Upper lobe of left lung (tissue), 6 donors: ENCODE results near the gene NBEA. TPM values are rescaled to one million over a fixed set of nuclear protein-coding genes. Genes with fewer than 3 reads are reported as not detected.

Experiments
- ATAC-seq, 2 donors: fragments of 200-7000 bp; cut with Tn5 transposase; one replicate each; pipeline ENCODE4 v1.9.1; 2022; ENCODE audit warnings: mild to moderate bottlenecking in 2 of 2, moderate library complexity in 2 of 2; ENCODE audit not compliant: low FRiP score in 2 of 2
- DNase-seq, 2 donors: peaks; one replicate each; pipeline ENCODE4 v3.0.0-alpha.2; 2019 to 2020
- H3K27ac ChIP-seq, 4 donors: fragments of 200-600 bp; sonication (generic); one replicate each; pipeline ENCODE4 v1.5.1; 2016 to 2019
- H3K27me3 ChIP-seq, 4 donors: fragments of 200-600 bp; sonication (generic); one replicate each; pipeline ENCODE4 v1.5.1; 2017 to 2019
- H3K36me3 ChIP-seq, 4 donors: fragments of 200-600 bp; sonication (generic); one replicate each; pipeline ENCODE4 v1.5.1; 2016 to 2019
- H3K4me1 ChIP-seq, 4 donors: fragments of 200-600 bp; sonication (generic); one replicate each; pipeline ENCODE4 v1.5.1; 2018 to 2019
- H3K4me3 ChIP-seq, 4 donors: fragments of 200-600 bp; sonication (generic); one replicate each; pipeline ENCODE4 v1.5.1; 2017 to 2019; ENCODE audit warnings: mild to moderate bottlenecking in 2 of 4, moderate library complexity in 1 of 4
- H3K9me3 ChIP-seq, 4 donors: fragments of 200-600 bp; sonication (generic); one replicate each; pipeline ENCODE4 v1.5.1; 2018 to 2019
- CTCF ChIP-seq, 6 experiments: fragments of 450-650 bp in 4 of 6; fragments of 200-600 bp in 2 of 6; sonication (generic) in 2 of 6; IDR thresholded peaks; one replicate each; pipeline ENCODE4 v1.5.1; 2016 to 2019; ENCODE audit warnings: antibody characterized with exemption in 6 of 6
- EP300 ChIP-seq, 4 donors: sonication (generic); formaldehyde crosslinking; IDR thresholded peaks; one replicate each; pipeline ENCODE4 v1.5.1; 2017; ENCODE audit warnings: antibody characterized with exemption in 4 of 4, control low read depth in 2 of 4
- POLR2A ChIP-seq, 4 donors: fragments of 450-650 bp; IDR thresholded peaks; one replicate each; pipeline ENCODE4 v1.5.1; 2016 to 2017; ENCODE audit warnings: antibody characterized with exemption in 4 of 4, mild to moderate bottlenecking in 2 of 4
- POLR2AphosphoS5 ChIP-seq, 2 donors: sonication (generic); formaldehyde crosslinking; IDR thresholded peaks; one replicate each; pipeline ENCODE4 v1.5.1; 2017; ENCODE audit warnings: antibody characterized with exemption in 2 of 2
- WGBS, 2 donors: methylation state at CpG; one replicate each; pipeline ENCODE4 v1.1.5; 2017 to 2018; 5-methylcytosine and 5-hydroxymethylcytosine counted together
- total RNA-seq, 6 donors: library from RNA; depleted of rRNA in 4 of 6; stranded (reverse); fragments of >200 nt in 4 of 6; gene quantifications; one replicate each; pipeline versions ENCODE4 v1.1.0 to v1.2.1, GENCODE V29; 2016 to 2021
- donor health status: DM: no; HTN: no; CAD: no; lungs with moderate emphysema.
- donor health status: DM: no; HTN: yes; CAD: no; lungs with severe emphysema.

The NBEA gene
- total RNA-seq, 6 donors from 2014 or later = 2.7 to 21.4 (median 5.5) TPM

- no peak for DNase-seq
- Histone ChIP-seq H3K4me3 (no peak overlapping the region), H3K9me3 (no peaks in the 10 kb centered on the region), H3K4me1 (peaks cover 0 to 17% (median 9%) of the 10 kb centered on the region in 4 donors), H3K36me3 (no peaks in the 10 kb centered on the region), H3K27ac (no peak overlapping the region), H3K27me3 (peaks cover 0 to 42% (median 12%) of the 10 kb centered on the region in 4 donors)
- 61 to 64% methylated on average over 14 of the region's 14 CpGs for WGBS, 2 donors
- no peak for ATAC-seq
- TF ChIP-seq CTCF (IDR thresholded peaks at IDR 0.05) = no peak
- TF ChIP-seq POLR2AphosphoS5 (IDR thresholded peaks at IDR 0.05) = no peak
- no peak for TF ChIP-seq POLR2A (IDR thresholded peaks at IDR 0.05)
- TF ChIP-seq EP300 (IDR thresholded peaks at IDR 0.05) = no peak
Observed at GRCh38 chr13:35479038-35479492, 537.0 kb downstream of the NBEA start.

DNA sequence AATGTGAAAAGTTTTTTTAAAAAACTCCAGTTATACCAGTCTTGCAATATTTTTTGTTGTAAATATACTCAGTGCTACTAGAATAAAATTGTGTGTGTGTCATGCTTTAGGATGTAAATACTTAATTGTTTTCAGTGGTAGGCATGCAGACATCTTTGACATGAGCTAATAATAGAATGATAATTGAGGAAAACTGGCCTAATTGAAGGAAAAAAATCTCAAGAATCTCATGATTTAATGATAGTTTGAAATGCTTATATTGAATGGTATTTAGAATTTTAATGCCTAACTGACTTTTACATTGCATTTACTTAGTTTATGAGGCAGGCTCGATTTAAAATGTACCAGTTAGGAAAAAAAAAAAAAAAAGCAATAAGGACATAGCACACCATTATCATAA, 537.6 kb downstream of the NBEA start:
- peaks cover 0 to 17% (median 9%) of the 10 kb centered on the region in 4 donors for H3K4me1 ChIP-seq
- TF ChIP-seq POLR2AphosphoS5 (IDR thresholded peaks at IDR 0.05) = no peak
- no peak for TF ChIP-seq EP300 (IDR thresholded peaks at IDR 0.05)
- TF ChIP-seq CTCF (IDR thresholded peaks at IDR 0.05) = no peak
- H3K27me3 ChIP-seq = peaks cover 0 to 40% (median 10%) of the 10 kb centered on the region in 4 donors
- H3K36me3 ChIP-seq = no peaks in the 10 kb centered on the region
- no peaks in the 10 kb centered on the region for H3K9me3 ChIP-seq
- H3K27ac ChIP-seq = no peak overlapping the region
- DNase-seq = no peak
- 49 to 71% methylated on average over 1 of the region's 1 CpG for WGBS, 2 donors
- ATAC-seq = no peak
- H3K4me3 ChIP-seq = no peak overlapping the region

DNA sequence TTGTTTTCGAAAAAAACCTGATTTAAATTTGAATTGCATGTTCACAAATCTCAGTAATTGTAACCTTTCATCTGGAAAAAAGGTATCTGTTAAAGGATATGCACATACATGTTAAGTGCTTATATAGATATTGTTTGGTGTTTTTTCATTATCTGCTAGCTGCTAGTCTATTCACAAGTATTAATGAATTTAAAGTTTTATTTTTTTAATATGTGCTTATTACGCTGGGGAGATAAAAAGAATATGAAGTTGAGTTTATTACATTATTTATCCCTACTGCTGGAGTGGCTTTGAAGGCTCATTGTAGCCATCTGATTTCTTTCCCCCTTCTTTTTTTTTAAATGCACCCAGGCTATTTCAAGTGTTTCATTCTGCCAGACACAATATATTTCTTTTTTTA, 538.3 kb downstream of the NBEA start:
- 77 to 91% methylated on average over 2 of the region's 2 CpGs for WGBS, 2 donors
- peaks cover 0 to 34% (median 7%) of the 10 kb centered on the region in 4 donors for H3K27me3 ChIP-seq

GRCh38 chr13:35481777-35482176, 539.7 kb downstream of the NBEA start:
- 85 to 92% methylated on average over 2 of the region's 2 CpGs for WGBS, 2 donors
- DNase-seq (no peak), ATAC-seq (no peak)
- Histone ChIP-seq H3K4me3 (no peak overlapping the region), H3K27ac (no peak overlapping the region), H3K9me3 (no peaks in the 10 kb centered on the region), H3K36me3 (no peaks in the 10 kb centered on the region), H3K27me3 (peaks cover 0 to 19% (median 4%) of the 10 kb centered on the region in 4 donors), H3K4me1 (no peaks in the 10 kb centered on the region)
- TF ChIP-seq CTCF (IDR thresholded peaks at IDR 0.05) (no peak), POLR2AphosphoS5 (IDR thresholded peaks at IDR 0.05) (no peak), POLR2A (IDR thresholded peaks at IDR 0.05) (no peak), EP300 (IDR thresholded peaks at IDR 0.05) (no peak)

More for the DNA sequence above, 538.3 kb downstream of the NBEA start:
- TF ChIP-seq EP300 (IDR thresholded peaks at IDR 0.05) = no peak
- TF ChIP-seq CTCF (IDR thresholded peaks at IDR 0.05) = no peak
- no peak for TF ChIP-seq POLR2A (IDR thresholded peaks at IDR 0.05)
- no peak for TF ChIP-seq POLR2AphosphoS5 (IDR thresholded peaks at IDR 0.05)
- H3K4me1 ChIP-seq = peaks cover 0 to 12% (median 6%) of the 10 kb centered on the region in 4 donors
- H3K27ac ChIP-seq = no peak overlapping the region
- ATAC-seq = no peak
- H3K36me3 ChIP-seq = no peaks in the 10 kb centered on the region
- no peak for DNase-seq
- H3K4me3 ChIP-seq = no peak overlapping the region
- no peaks in the 10 kb centered on the region for H3K9me3 ChIP-seq

GRCh38 chr13:35482527-35482926, 540.5 kb downstream of the NBEA start:
- H3K4me1 ChIP-seq = no peaks in the 10 kb centered on the region
- no peaks in the 10 kb centered on the region for H3K9me3 ChIP-seq
- no peak overlapping the region for H3K4me3 ChIP-seq
- DNase-seq (no peak), ATAC-seq (no peak)
- 75 to 94% methylated on average over 1 of the region's 1 CpG for WGBS, 2 donors
- H3K36me3 ChIP-seq = no peaks in the 10 kb centered on the region
- H3K27me3 ChIP-seq = peaks cover 0 to 14% (median 4%) of the 10 kb centered on the region in 4 donors
- H3K27ac ChIP-seq = no peak overlapping the region
- TF ChIP-seq EP300 (IDR thresholded peaks at IDR 0.05) = no peak
- TF ChIP-seq CTCF (IDR thresholded peaks at IDR 0.05) = no peak
- no peak for TF ChIP-seq POLR2AphosphoS5 (IDR thresholded peaks at IDR 0.05)
